ENCODE measurements around the gene TNFAIP3.

DNA sequence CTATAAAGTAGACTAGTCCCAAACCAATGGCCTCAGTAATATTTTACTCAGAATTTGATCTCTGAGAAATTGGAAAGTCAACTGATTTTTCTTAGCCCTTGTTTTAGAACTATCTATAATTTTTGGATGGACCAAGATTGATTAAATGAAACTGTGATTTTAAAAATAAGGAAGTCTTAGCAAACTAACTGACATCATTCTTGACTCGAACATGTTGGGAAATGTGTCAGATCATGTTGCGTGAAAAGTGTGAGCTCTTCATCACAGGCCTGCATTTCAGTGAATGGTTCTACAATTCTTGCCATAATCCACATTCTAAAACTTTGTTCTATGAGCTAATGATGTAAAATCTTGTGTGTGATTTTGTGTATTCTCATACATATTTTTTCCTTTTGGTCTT lies 11.0 kb downstream of the TNFAIP3 start:
- TF ChIP-seq EP300 (IDR thresholded peaks at IDR 0.05) = no peak
- TF ChIP-seq, protein P1, sequence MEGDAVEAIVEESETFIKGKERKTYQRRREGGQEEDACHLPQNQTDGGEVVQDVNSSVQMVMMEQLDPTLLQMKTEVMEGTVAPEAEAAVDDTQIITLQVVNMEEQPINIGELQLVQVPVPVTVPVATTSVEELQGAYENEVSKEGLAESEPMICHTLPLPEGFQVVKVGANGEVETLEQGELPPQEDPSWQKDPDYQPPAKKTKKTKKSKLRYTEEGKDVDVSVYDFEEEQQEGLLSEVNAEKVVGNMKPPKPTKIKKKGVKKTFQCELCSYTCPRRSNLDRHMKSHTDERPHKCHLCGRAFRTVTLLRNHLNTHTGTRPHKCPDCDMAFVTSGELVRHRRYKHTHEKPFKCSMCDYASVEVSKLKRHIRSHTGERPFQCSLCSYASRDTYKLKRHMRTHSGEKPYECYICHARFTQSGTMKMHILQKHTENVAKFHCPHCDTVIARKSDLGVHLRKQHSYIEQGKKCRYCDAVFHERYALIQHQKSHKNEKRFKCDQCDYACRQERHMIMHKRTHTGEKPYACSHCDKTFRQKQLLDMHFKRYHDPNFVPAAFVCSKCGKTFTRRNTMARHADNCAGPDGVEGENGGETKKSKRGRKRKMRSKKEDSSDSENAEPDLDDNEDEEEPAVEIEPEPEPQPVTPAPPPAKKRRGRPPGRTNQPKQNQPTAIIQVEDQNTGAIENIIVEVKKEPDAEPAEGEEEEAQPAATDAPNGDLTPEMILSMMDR (IDR thresholded peaks at IDR 0.05) = no peak

Data from tibial nerve (tissue), 4 donors.